ENCODE measurements around the gene CLDN9. TPM values are rescaled to one million over a fixed set of nuclear protein-coding genes. Genes with fewer than 3 reads are reported as not detected.

Gene CLDN9
- total RNA-seq, 1 donor from 2014 or later: not detected

GRCh38 chr16:3012246-3012645 lies 477 bp upstream of the CLDN9 start:
- DNase-seq (ENCODE audit: low spot score): no peak
- Mint-ChIP-seq H3K9me3 (ENCODE audit: low read depth) (no peaks in the 10 kb centered on the region), H3K27me3 (ENCODE audit: low read depth) (peaks cover 18% of the 10 kb centered on the region), H3K4me1 (ENCODE audit: low read depth) (no peaks in the 10 kb centered on the region), H3K27ac (ENCODE audit: unreplicated experiment) (no peak overlapping the region), H3K36me3 (ENCODE audit: low read depth) (no peaks in the 10 kb centered on the region), H3K4me3 (ENCODE audit: unreplicated experiment) (no peak overlapping the region)
- no peak for TF ChIP-seq CTCF (IDR thresholded peaks at IDR 0.05)

GRCh38 chr16:3013491-3013951 lies 798 bp downstream of the CLDN9 start:
- TF ChIP-seq CTCF (IDR thresholded peaks at IDR 0.05): no peak
- no peaks in the 10 kb centered on the region for H3K9me3 Mint-ChIP-seq (ENCODE audit: low read depth)
- no peaks in the 10 kb centered on the region for H3K4me1 Mint-ChIP-seq (ENCODE audit: low read depth)
- peaks cover 14% of the 10 kb centered on the region for H3K27me3 Mint-ChIP-seq (ENCODE audit: low read depth)
- H3K36me3 Mint-ChIP-seq (ENCODE audit: low read depth): no peaks in the 10 kb centered on the region
- DNase-seq (ENCODE audit: low spot score): no peak
- H3K27ac Mint-ChIP-seq (ENCODE audit: unreplicated experiment): no peak overlapping the region
- no peak overlapping the region for H3K4me3 Mint-ChIP-seq (ENCODE audit: unreplicated experiment)

- H3K27me3 Mint-ChIP-seq (ENCODE audit: low read depth): peaks cover 14% of the 10 kb centered on the region
- H3K9me3 Mint-ChIP-seq (ENCODE audit: low read depth): no peaks in the 10 kb centered on the region
- H3K4me3 Mint-ChIP-seq (ENCODE audit: unreplicated experiment): no peak overlapping the region
- no peaks in the 10 kb centered on the region for H3K4me1 Mint-ChIP-seq (ENCODE audit: low read depth)
- H3K36me3 Mint-ChIP-seq (ENCODE audit: low read depth): no peaks in the 10 kb centered on the region
- no peak for DNase-seq (ENCODE audit: low spot score)
- TF ChIP-seq CTCF (IDR thresholded peaks at IDR 0.05): no peak
- H3K27ac Mint-ChIP-seq (ENCODE audit: unreplicated experiment): no peak overlapping the region
These were observed 1.4 kb downstream of the CLDN9 start for GRCh38 chr16:3013998-3014690.

- H3K9me3 Mint-ChIP-seq (ENCODE audit: low read depth): no peaks in the 10 kb centered on the region
- peaks cover 14% of the 10 kb centered on the region for H3K27me3 Mint-ChIP-seq (ENCODE audit: low read depth)
- no peak overlapping the region for H3K4me3 Mint-ChIP-seq (ENCODE audit: unreplicated experiment)
- DNase-seq (ENCODE audit: low spot score): no peak
- no peaks in the 10 kb centered on the region for H3K36me3 Mint-ChIP-seq (ENCODE audit: low read depth)
- no peak overlapping the region for H3K27ac Mint-ChIP-seq (ENCODE audit: unreplicated experiment)
- TF ChIP-seq CTCF (IDR thresholded peaks at IDR 0.05): no peak
- H3K4me1 Mint-ChIP-seq (ENCODE audit: low read depth): peaks cover 3% of the 10 kb centered on the region
These were observed 2.2 kb downstream of the CLDN9 start for GRCh38 chr16:3014971-3015370.

- no peak for DNase-seq (ENCODE audit: low spot score)
- H3K4me3 Mint-ChIP-seq (ENCODE audit: unreplicated experiment): no peak overlapping the region
- H3K9me3 Mint-ChIP-seq (ENCODE audit: low read depth): no peaks in the 10 kb centered on the region
- H3K27ac Mint-ChIP-seq (ENCODE audit: unreplicated experiment): no peak overlapping the region
- H3K36me3 Mint-ChIP-seq (ENCODE audit: low read depth): no peaks in the 10 kb centered on the region
- TF ChIP-seq CTCF (IDR thresholded peaks at IDR 0.05): no peak
- H3K4me1 Mint-ChIP-seq (ENCODE audit: low read depth): peaks cover 4% of the 10 kb centered on the region
- peaks cover 14% of the 10 kb centered on the region for H3K27me3 Mint-ChIP-seq (ENCODE audit: low read depth)
These were observed 3.3 kb downstream of the CLDN9 start for GRCh38 chr16:3015865-3016521.
